ENCODE data around the gene ARID1B.
A peak's percentile ranks its signal among the peaks of the same experiment; 100 is the strongest.

Gene ARID1B

GRCh38 chr6:156828280-156828703, 51.1 kb downstream of the ARID1B start:
- DNase-seq, result peak; percentile 88

DNA sequence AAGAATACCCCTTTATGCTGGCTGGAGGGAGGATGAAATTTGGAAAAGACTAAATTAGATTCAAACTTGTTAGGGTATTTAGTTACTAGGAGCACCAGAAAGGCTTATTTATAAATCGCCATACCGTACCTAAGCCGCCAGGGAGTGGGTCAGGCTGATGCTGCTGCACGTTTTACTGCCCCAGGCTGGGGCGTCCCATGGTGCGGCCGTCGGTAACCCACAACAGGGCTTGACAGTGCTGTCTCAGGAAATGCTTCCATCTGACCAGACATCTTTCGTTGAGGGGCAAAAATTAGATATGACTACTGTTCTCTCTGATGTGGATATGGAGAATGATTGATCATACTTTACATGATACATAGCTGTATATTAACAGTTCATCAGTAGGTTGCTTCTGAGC, 52.9 kb downstream of the ARID1B start:
- DNase-seq, result no peak

DNA sequence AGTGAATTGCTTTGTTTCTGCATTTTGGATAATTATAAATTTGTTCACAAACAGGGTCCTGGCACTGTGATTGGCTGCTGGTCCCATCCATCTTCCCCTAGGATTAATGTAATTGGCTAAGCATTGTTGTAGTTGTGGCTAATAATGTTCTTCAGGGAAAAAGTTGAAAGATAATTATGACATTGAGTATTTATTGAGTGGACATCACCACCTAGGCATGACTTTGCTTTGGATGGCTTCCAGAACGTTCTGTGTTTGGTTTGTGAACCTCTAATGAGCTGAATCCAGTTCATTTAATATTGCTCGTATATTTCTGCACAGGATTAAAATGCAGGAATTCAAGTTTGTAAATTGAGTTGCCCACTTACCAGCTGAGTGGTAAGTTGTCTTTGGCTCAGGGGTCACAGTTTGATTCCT, 55.1 kb downstream of the ARID1B start:
- peak; percentile 34 for DNase-seq

- DNase-seq, result no peak
These were observed 55.5 kb downstream of the ARID1B start for GRCh38 chr6:156832669-156833068.

- no peak for DNase-seq
These were observed 56.6 kb downstream of the ARID1B start for GRCh38 chr6:156833755-156834154.

DNA sequence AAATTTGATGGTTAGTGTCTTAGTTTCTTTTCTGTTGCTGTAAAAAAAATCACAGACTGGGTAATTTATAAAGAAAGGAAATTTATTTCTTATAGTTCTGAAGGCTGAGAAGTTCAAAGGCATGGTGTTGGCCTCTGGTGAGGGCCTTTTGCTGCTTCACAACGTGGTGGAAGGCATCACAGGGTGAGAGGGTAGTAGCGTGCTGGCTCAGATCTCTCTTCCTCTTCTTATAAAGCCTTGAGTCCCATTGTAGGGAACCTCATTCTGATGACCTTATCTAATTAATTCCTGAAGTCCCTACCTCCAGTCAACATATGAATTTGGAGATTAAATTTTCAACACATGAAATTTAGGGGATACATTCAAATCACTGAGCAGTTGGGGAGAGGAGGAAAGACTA, 62.0 kb downstream of the ARID1B start:
- no peak for DNase-seq

DNA sequence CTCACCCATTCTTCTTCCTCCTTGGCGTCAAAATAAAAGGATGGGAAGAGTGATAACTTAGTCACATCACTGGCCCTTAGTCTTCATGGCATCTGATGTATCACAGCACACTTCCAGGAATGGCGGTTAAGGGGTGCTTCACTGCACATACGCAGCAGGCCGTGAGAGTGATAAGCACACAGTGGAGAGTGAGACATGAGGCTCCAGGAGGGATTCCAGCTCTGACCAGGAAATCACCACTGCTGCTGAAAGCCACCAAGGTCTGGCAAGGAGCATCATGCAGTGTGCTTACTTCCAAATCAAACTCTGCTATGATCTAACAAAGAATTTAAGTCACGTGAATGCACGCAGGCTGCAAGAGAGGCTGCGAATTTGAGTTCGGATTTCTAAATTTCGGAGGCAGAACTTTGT, 62.4 kb downstream of the ARID1B start:
- DNase-seq, result no peak

DNA sequence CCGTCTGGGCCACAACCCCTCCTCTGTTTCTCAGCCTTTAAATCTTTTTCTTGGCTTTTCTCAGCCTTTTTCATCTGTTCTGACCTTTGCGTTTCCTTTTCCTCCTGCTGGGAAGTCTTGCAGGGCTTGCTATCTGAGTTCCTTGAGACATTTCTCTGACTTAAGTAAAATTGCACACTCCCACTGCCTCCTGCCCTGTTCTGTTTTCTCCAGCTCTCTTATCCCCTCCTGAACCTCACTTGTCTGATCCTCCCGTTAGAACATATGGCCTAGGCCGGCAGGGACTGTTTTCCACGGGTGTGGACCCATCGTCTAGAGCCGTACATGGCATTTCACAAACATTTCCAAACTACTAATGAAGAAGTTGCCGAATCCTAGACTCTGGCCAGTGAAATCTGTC, 63.0 kb downstream of the ARID1B start:
- DNase-seq, result peak; percentile 17

GRCh38 chr6:156840606-156841005, 63.4 kb downstream of the ARID1B start:
- DNase-seq, result no peak

DNA sequence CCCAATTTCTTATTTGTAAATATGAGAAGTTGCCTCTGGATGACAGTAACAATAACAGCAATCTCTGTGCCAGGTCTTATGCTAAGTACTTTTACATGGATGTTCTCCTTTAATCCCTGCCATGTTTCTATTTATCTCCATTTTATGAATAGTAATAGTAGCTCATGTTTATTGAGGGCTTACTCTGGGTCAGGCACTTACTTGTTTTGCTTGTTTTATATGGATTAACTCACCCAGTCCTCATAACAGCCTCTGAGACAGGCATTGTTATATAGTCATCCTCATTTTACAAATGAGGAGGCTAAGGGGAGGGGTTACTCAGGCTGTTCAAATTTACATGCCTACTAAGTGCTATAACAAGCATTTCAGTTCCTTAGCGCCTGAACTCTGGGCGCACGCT, 64.3 kb downstream of the ARID1B start:
- no peak for DNase-seq

DNA sequence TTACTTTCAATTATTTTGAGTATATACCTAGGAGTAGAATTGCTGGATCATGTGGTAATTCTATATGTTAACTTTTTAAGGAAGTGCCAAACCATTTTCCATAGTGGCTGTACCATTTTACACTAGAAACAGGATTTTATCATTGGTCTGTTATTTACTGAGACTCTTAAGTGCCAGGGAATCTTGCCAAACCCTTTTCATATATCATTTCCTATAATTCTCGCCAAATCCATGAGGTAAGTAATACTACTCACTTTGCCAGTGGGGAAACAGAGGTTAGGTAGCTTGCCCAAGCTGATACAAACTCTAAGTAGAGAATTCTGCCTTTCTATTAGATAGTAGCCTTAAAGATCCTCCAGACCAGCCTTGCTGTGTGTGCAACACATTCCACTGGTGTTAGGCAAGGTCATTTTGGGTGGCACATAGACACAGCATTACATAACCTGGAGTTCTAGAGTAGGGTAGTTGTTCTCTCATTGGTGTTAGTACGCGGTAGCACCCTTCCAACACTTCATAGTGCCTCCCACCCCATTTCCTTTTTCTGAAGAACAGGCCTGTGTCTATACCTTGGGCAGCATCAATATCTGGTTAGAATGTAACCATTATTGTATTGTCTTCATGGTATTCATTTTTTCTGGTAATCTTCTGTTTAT, 65.5 kb downstream of the ARID1B start:
- no peak for DNase-seq

GRCh38 chr6:156844089-156844488, 66.9 kb downstream of the ARID1B start:
- DNase-seq, result no peak

DNA sequence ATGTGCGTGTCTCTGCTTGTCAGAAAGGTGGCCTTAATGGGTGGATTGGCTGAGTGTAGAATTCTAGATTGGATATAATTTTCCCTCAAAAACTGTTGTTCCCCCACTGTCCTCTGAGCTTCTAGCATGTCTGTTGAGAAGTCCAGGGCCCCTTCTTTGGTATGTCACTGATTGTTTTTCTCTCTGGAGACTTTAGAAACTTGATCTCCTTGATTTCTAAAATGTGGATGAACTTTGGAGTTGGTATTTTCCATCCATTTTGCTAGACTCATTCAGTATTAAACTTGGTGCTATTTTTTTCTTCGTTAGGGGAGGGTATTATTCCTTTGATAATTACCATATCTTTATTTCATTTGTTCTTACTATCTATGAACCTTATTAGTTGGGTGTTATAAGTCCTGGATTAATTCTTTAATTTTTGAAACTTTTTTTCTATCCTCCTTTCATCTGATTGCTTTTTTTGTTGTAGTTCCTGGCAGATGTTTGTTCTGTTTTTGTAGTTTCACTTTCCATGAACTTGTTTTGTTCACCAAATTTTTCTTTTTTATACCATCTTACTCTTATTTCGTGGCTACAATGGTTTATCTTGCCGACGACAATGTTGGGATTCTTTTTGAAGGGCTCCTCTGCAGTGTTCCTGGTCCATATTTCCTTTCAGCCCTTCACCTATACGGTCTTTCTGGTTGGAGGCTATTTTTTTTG, 68.4 kb downstream of the ARID1B start:
- DNase-seq, result no peak

DNA sequence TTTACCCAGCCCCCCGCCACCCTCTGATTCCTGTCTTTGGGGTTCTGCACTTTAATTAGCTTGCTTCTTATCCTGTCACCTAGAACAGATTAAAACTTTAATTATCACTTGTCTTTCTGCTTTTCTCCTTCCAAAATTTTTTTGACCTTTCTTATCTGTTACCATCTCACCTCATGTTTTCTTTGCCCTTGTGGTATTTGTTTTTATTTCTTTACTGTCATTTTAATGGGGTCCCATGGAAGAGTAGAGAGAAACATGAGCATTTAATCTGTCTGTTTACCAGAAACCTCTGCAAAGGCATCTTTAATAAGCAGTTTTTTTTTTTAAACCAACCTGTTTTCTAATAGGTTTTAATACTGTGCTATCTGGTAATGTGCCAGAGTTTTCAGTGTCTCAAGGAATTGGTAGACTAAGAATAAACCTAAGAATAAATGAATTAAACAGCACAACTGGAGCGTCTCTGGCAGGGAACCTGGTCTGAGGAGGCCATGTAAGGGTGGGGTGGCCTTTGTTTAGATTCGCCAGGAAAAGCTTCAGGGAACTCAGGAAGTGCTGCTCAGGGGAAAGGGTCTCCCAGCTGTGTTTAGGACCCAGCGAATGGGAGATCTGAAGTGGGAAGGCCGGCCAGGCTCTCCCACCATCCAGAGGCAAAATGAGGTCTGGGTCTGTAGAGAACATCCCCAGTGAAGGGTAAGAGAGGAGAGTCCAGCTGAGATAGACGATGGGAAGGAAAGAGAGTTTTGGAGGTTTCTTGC, 69.8 kb downstream of the ARID1B start:
- peak; percentile 15 for DNase-seq

DNA sequence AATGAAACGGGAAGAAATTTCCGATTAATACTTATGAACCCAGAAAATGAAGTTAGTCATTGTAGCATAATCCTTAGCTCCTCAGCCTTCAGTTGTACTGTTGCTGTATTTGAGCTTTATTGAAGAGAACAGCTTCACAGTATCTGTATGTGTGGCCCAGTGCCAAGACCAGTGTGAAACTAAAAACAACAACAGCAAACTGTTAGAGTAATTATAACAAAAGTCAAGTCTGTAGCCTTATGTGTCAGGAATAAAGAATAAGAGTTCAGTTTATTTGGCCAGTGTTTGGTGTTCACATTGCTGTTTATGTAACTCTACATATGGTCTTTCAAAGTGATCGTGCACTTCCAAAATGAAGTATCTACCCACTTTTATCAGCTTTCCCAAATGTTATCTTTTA, 70.9 kb downstream of the ARID1B start:
- peak; percentile 42 for DNase-seq

- peak; percentile 94 for DNase-seq
These were observed 71.4 kb downstream of the ARID1B start for GRCh38 chr6:156848533-156848932.

DNA sequence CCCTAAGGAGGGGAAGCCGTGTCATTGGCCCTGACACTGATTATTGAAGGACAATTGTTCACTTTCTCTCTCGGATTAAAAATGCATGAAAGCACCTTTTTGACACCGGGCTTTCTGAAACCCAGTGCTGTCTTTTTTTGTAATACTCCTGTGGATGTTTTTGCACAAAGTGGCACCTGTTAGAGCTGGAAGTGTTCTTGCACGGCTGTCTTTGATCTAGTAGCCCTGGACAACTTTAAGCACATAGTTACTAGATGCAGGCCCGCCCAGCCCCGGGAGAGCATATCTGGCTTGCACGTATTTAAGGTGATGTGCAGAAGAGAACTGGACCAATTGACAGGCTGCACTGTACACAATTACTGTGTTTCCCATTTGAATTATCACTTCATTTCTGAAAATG, 72.6 kb downstream of the ARID1B start:
- DNase-seq, result peak; percentile 35

GRCh38 chr6:156850353-156850752, 73.2 kb downstream of the ARID1B start:
- DNase-seq, result no peak

DNA sequence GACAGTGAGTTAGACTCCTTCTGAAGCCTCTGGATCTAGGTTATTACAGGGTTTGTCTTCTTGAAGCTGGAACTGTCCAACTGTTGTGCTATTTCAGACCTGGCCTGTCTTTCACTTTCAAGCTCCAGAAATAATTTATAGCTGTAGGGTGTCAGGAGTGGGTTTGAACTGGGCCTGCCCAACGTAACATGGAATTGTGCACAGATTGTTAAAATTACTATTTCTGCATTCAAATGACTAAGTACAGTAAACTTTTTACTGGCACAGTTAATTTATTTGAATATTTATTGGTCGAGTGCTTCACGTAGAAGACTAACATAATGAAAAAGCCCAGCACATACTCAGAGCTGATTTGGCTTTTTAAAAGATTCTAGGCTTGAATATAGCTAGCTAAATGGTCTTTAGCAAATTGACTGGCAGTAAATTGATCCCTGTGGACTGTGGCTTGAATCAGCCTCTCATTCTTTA, 74.3 kb downstream of the ARID1B start:
- peak; percentile 33 for DNase-seq

DNA sequence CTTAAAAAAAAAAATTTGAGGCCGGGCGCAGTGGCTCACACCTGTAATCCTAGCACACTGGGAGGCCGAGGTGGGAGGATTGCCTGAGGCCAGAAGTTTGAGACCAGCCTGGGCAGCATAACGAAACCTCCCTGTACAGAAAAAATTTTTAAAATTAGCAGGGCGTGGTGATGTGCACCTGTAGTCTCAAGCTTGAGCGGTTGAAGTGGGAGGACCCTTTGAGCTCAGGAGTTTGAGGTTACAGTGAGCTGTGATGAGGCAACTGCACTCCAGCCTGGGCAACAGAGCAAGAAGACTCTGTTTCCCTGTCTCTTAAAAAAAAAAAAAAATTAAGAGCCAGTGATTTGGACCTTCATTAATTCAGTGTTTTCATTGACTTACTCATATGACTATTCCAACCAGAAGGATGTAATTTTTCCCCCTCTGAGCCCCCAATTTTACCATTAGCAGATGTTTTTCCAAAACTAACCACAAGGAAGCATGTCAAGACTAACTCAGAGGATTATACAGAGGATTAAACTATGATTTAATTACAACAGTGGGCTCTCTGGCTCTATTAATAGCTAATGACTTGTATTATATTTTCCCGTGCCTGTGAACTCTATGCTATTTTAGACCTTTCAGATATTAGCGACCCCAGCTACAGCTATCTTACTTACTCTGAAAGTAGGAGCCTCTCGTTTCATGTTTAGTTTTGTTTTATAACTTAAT, 75.1 kb downstream of the ARID1B start:
- peak; percentile 80 for DNase-seq

GRCh38 chr6:156852858-156853216, 75.7 kb downstream of the ARID1B start:
- DNase-seq, result peak; percentile 92

DNA sequence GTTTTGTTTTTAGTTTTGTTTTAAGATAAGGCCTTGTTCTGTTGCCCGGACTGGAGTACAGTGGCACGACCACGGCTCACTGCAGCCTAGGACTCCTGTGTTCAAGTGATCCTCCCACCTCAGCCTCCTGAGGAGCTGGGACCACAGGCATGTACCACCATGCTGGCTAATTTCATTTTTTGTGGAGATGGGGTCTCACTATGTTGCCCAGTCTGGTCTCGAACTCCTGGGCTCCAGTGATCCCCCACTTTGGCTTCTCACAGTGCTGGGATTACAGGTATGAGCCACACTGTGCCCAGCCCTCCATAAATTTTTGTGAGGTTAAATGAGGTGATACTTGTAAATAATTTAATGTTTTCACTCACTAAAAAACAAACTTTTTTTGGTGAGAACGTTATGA, 76.6 kb downstream of the ARID1B start:
- DNase-seq, result no peak

- peak; percentile 20 for DNase-seq
These were observed 77.4 kb downstream of the ARID1B start for GRCh38 chr6:156854466-156855161.
